ENCODE results near the gene SENP1.

SENP1 gene

GRCh38 chr12:48060474-48060873, 45.4 kb downstream of the SENP1 start:
- TF ChIP-seq, protein P1, sequence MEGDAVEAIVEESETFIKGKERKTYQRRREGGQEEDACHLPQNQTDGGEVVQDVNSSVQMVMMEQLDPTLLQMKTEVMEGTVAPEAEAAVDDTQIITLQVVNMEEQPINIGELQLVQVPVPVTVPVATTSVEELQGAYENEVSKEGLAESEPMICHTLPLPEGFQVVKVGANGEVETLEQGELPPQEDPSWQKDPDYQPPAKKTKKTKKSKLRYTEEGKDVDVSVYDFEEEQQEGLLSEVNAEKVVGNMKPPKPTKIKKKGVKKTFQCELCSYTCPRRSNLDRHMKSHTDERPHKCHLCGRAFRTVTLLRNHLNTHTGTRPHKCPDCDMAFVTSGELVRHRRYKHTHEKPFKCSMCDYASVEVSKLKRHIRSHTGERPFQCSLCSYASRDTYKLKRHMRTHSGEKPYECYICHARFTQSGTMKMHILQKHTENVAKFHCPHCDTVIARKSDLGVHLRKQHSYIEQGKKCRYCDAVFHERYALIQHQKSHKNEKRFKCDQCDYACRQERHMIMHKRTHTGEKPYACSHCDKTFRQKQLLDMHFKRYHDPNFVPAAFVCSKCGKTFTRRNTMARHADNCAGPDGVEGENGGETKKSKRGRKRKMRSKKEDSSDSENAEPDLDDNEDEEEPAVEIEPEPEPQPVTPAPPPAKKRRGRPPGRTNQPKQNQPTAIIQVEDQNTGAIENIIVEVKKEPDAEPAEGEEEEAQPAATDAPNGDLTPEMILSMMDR (conservative IDR thresholded peaks at IDR 0.05; ENCODE audit: control insufficient read depth, insufficient read depth, low read depth, low read length) = no peak

DNA sequence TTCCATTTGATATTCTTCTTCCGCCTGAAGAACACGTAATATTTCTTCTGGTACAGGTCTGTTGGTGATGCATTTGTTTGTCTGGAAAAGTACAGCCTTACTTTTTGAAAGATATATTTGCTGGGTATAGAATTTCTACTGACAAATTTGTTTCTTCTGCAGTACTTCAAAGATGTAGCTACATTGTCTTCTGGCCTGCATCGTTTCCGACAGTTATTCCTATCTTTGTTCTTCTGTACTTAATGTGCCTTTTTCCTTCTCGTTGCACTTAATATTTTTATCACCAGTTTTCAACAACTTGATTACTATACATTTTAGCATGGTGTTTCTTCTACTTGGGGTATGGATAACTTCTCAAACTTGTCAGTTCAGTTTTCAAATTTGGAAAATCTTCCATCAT, 47.1 kb downstream of the SENP1 start:
- no peak for DNase-seq (ENCODE audit: low read depth)
- TF ChIP-seq, protein P1 (conservative IDR thresholded peaks at IDR 0.05; ENCODE audit: control insufficient read depth, insufficient read depth, low read depth, low read length) = no peak
- no peak overlapping the region for H3K4me3 ChIP-seq (ENCODE audit: control insufficient read depth, low read depth, low read length)

More at GRCh38 chr12:48060474-48060873, 45.4 kb downstream of the SENP1 start:
- no peak overlapping the region for H3K4me3 ChIP-seq (ENCODE audit: control insufficient read depth, low read depth, low read length)
- DNase-seq (ENCODE audit: low read depth) = no peak

DNA sequence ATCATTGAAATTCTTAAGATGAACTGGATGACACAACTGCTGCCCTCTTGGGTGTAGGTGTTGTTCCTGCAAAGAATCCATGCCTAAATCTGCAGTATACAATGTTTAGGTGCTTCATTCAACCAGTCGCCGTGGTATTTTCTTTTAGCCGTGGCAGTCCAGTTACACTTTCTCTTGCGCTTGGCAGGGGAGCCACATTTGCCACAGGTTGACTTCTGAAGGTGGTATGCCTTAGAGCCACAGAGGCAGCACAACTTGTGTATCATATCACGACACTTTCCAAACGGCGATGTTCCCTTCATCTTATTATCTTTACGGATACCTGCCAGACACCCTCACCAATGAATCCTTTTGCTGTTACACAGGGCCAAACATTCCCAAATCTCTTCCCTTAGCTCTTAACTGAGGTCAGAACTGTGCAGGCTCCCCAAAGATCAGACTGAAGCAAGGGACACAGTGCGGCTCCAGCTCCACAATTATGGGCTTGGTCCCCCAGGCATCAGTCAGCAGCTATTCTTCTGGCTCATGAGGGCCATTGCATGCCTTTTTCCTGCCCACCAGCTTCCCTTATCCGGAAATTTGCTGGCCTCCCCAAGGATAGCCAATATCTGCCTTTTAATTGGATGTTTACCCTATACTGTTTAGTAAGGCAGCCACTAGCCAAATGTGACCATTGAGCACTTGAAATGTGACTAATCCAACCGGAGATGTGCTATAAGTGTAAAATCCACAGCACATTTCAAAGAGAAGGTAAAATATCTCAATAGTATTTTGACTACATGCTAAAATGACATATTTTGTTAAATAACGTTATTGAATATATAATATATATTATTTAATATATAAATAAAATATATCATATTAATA, 50.7 kb downstream of the SENP1 start:
- TF ChIP-seq, protein P1 (conservative IDR thresholded peaks at IDR 0.05; ENCODE audit: control insufficient read depth, insufficient read depth, low read depth, low read length) = no peak
- no peak for DNase-seq (ENCODE audit: low read depth)
- H3K4me3 ChIP-seq (ENCODE audit: control insufficient read depth, low read depth, low read length) = no peak overlapping the region

GRCh38 chr12:48053883-48054282, 52.0 kb downstream of the SENP1 start:
- TF ChIP-seq, protein P1 (conservative IDR thresholded peaks at IDR 0.05; ENCODE audit: control insufficient read depth, insufficient read depth, low read depth, low read length) = no peak
- no peak for DNase-seq (ENCODE audit: low read depth)
- H3K4me3 ChIP-seq (ENCODE audit: control insufficient read depth, low read depth, low read length) = no peak overlapping the region

DNA sequence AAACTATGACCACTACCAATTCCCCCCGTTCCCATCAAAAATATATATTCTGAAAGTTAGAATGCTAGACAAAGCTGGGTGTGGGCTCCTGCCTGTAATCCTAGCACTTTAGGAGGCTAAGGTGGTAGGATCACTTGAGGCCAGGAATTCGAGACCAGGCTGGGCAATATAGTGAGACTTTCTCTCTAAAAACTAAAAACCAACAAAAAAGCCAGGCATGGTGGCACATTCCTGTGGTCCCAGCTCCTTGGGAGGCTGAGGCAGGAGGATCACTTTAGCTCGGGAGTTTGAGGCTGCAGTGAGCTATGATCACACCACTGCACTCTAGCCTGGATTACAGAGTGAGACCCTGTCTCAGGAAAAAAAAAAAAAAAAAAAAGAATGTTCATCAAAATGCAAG, 52.8 kb downstream of the SENP1 start:
- no peak for DNase-seq (ENCODE audit: low read depth)
- TF ChIP-seq, protein P1 (conservative IDR thresholded peaks at IDR 0.05; ENCODE audit: control insufficient read depth, insufficient read depth, low read depth, low read length) = no peak
- H3K4me3 ChIP-seq (ENCODE audit: control insufficient read depth, low read depth, low read length) = no peak overlapping the region

- no peak for DNase-seq (ENCODE audit: low read depth)
- TF ChIP-seq, protein P1 (conservative IDR thresholded peaks at IDR 0.05; ENCODE audit: control insufficient read depth, insufficient read depth, low read depth, low read length) = no peak
- H3K4me3 ChIP-seq (ENCODE audit: control insufficient read depth, low read depth, low read length) = no peak overlapping the region
Measured at GRCh38 chr12:48051681-48052080, 54.2 kb downstream of the SENP1 start.

Measured in fibroblast of mammary gland (primary cell).